ENCODE measurements around the gene ZNF526.

GRCh38 chr19:42208612-42209011, 11.5 kb upstream of the ZNF526 start:
- TF ChIP-seq CTCF (IDR thresholded peaks at IDR 0.05) (no peak), POLR2A (IDR thresholded peaks at IDR 0.05) (no peak)
